Vagina (tissue), 2 donors: ENCODE measurements around the gene SNTB2.

Experiments
- CTCF ChIP-seq, 3 experiments: fragments of 450-650 bp in 2 of 3; fragments of 200-600 bp in 1 of 3; sonication (generic) in 1 of 3; IDR thresholded peaks; one replicate each; pipeline ENCODE4 v1.5.1; 2017 to 2019; ENCODE audit warnings: antibody characterized with exemption in 3 of 3, mild to moderate bottlenecking in 2 of 3, moderate library complexity in 2 of 3
- POLR2A ChIP-seq, 2 donors: fragments of 450-650 bp; IDR thresholded peaks; one replicate each; pipeline ENCODE4 v1.6.1; 2017; ENCODE audit warnings: antibody characterized with exemption in 2 of 2, mild to moderate bottlenecking in 2 of 2, moderate library complexity in 2 of 2
- POLR2AphosphoS5 ChIP-seq, 2 donors: sonication (generic); formaldehyde crosslinking; IDR thresholded peaks; one replicate each; pipeline ENCODE4 v1.9.0; 2017; ENCODE audit warnings: antibody characterized with exemption in 2 of 2, mild to moderate bottlenecking in 2 of 2, low read depth in 1 of 2; ENCODE audit not compliant: insufficient read depth in 1 of 2

- TF ChIP-seq CTCF (IDR thresholded peaks at IDR 0.05) = no peak
- TF ChIP-seq POLR2AphosphoS5 (IDR thresholded peaks at IDR 0.05; ENCODE audit: insufficient read depth in 1 of 2, low read depth in 1 of 2) = no peak
- no peak for TF ChIP-seq POLR2A (IDR thresholded peaks at IDR 0.05)
Measured at GRCh38 chr16:69266334-69267063, 79.5 kb downstream of the SNTB2 start.
